OCI-LY3 (cell line): ENCODE data around the gene TACR1.
"Not testable (repeated sequence)": the region's sequence is repeated elsewhere in the genome, so short reads cannot be mapped to it uniquely, and the experiment has no call there.

Source experiments
- EZH2phosphoT487 ChIP-seq: fragments of 200-600 bp; shearing (Covaris generic); IDR thresholded peaks from 2 replicates; pipeline ENCODE4 v1.6.1; 2018; ENCODE audit warnings: antibody characterized with exemption, mixed run types, low read depth
- TF ChIP-seq, protein P1 (sequence below): fragments of 200-600, 300-600 bp; sonication (generic); IDR thresholded peaks from 2 replicates; pipeline ENCODE4 v1.5.1; 2014; ENCODE audit warnings: antibody characterized with exemption, low read length, low read depth

DNA sequence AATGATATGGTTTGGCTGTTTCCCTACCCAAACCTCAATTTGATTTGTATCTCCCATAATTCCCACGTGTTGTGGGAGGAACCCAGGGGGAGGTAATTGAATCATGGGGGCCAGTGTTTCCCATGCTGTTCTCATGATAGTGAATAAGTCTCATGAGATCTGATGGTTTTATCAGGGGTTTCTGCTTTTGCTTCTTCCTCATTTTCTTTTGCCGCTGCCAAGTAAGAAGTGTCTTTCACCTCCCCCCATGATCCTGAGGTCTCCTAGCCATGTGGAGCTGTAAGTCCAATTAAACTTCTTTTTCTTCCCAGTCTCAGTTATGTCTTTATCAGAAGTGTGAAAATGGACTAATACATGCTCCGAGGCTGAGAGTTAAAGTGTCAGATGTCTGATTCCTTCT is 47.1 kb downstream of the TACR1 start:
- TF ChIP-seq, protein P1, sequence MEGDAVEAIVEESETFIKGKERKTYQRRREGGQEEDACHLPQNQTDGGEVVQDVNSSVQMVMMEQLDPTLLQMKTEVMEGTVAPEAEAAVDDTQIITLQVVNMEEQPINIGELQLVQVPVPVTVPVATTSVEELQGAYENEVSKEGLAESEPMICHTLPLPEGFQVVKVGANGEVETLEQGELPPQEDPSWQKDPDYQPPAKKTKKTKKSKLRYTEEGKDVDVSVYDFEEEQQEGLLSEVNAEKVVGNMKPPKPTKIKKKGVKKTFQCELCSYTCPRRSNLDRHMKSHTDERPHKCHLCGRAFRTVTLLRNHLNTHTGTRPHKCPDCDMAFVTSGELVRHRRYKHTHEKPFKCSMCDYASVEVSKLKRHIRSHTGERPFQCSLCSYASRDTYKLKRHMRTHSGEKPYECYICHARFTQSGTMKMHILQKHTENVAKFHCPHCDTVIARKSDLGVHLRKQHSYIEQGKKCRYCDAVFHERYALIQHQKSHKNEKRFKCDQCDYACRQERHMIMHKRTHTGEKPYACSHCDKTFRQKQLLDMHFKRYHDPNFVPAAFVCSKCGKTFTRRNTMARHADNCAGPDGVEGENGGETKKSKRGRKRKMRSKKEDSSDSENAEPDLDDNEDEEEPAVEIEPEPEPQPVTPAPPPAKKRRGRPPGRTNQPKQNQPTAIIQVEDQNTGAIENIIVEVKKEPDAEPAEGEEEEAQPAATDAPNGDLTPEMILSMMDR, result not testable (repeated sequence)
- not testable (repeated sequence) for TF ChIP-seq EZH2phosphoT487
